ENCODE results near the gene MRTFA. TPM values are rescaled to one million over a fixed set of nuclear protein-coding genes. Genes with fewer than 3 reads are reported as not detected.
A peak's percentile ranks its signal among the peaks of the same experiment; 100 is the strongest.
"Not testable (repeated sequence)": the region's sequence is repeated elsewhere in the genome, so short reads cannot be mapped to it uniquely, and the experiment has no call there.

Gene MRTFA
- total RNA-seq, 4 donors from 2014 or later: 24.5 to 56.3 (median 40.9) TPM

GRCh38 chr22:40544758-40545157 is 91.8 kb downstream of the MRTFA start:
- WGBS, 2 donors: 94 to 100% methylated on average over 2 of the region's 2 CpGs
- H3K27me3 ChIP-seq: no peaks in the 10 kb centered on the region
- peaks cover 0 to 30% (median 0%) of the 10 kb centered on the region in 3 donors for H3K36me3 ChIP-seq
- H3K27ac ChIP-seq: no peak overlapping the region
- no peaks in the 10 kb centered on the region for H3K9me3 ChIP-seq
- no peak overlapping the region for H3K4me3 ChIP-seq
- TF ChIP-seq POLR2A (IDR thresholded peaks at IDR 0.05) (no peak), CTCF (IDR thresholded peaks at IDR 0.05) (no peak)
- peaks cover 5 to 24% (median 18%) of the 10 kb centered on the region in 3 donors for H3K4me1 ChIP-seq
- no peak for DNase-seq
- intact Hi-C loops (cut with DNase I): no loop called here

- Histone ChIP-seq H3K27me3 (no peaks in the 10 kb centered on the region), H3K4me3 (no peak overlapping the region), H3K9me3 (no peaks in the 10 kb centered on the region), H3K4me1 (peaks cover 5 to 24% (median 18%) of the 10 kb centered on the region in 3 donors), H3K36me3 (peaks cover 0 to 25% (median 0%) of the 10 kb centered on the region in 3 donors), H3K27ac (peak overlapping the region in 2 of 4 donors; percentile 10 to 37)
- intact Hi-C loops (cut with DNase I): no loop called here
- TF ChIP-seq CTCF (IDR thresholded peaks at IDR 0.05): no peak
- no peak for DNase-seq
- 73 to 91% methylated on average over 2 of the region's 2 CpGs for WGBS, 2 donors
Observed at GRCh38 chr22:40542821-40543540, 93.5 kb downstream of the MRTFA start.

GRCh38 chr22:40541300-40541699 is 95.2 kb downstream of the MRTFA start:
- no peak overlapping the region for H3K4me3 ChIP-seq
- 42 to 68% methylated on average over 2 of the region's 2 CpGs for WGBS, 2 donors
- H3K27me3 ChIP-seq: no peaks in the 10 kb centered on the region
- peaks cover 0 to 9% (median 0%) of the 10 kb centered on the region in 3 donors for H3K36me3 ChIP-seq
- H3K4me1 ChIP-seq: peaks cover 5 to 24% (median 18%) of the 10 kb centered on the region in 3 donors
- no peaks in the 10 kb centered on the region for H3K9me3 ChIP-seq
- no peak overlapping the region for H3K27ac ChIP-seq
- intact Hi-C loops (cut with DNase I): no loop called here
- DNase-seq: no peak
- TF ChIP-seq POLR2A (IDR thresholded peaks at IDR 0.05): no peak
- TF ChIP-seq CTCF (IDR thresholded peaks at IDR 0.05): no peak

- no peaks in the 10 kb centered on the region for H3K27me3 ChIP-seq
- no peak overlapping the region for H3K27ac ChIP-seq
- intact Hi-C loops (cut with DNase I): no loop called here
- 92 to 93% methylated on average over 3 to 4 of the region's 5 CpGs for WGBS, 2 donors
- DNase-seq: no peak
- H3K4me1 ChIP-seq: peaks cover 5 to 29% (median 18%) of the 10 kb centered on the region in 3 donors
- peaks cover 0 to under 1% (median 0%) of the 10 kb centered on the region in 3 donors for H3K36me3 ChIP-seq
- no peak for TF ChIP-seq CTCF (IDR thresholded peaks at IDR 0.05)
- no peak for TF ChIP-seq POLR2A (IDR thresholded peaks at IDR 0.05)
- H3K4me3 ChIP-seq: no peak overlapping the region
- H3K9me3 ChIP-seq: no peaks in the 10 kb centered on the region
Observed at GRCh38 chr22:40540265-40540664, 96.3 kb downstream of the MRTFA start.

- H3K36me3 ChIP-seq; H3K4me3 ChIP-seq; intact Hi-C loops (cut with DNase I); H3K27ac ChIP-seq; H3K27me3 ChIP-seq; H3K9me3 ChIP-seq; DNase-seq: not testable (repeated sequence)
- H3K4me1 ChIP-seq: peaks cover 6 to 49% (median 11%) of the 10 kb centered on the region in 3 donors
- no CpG with 5 or more reads among the region's 28 CpGs for WGBS, 2 donors
Observed at GRCh38 chr22:40536149-40536548, 100.4 kb downstream of the MRTFA start.

Measured in esophagus squamous epithelium (tissue), 5 donors.